Transverse colon (tissue), 3 donors: ENCODE measurements around the gene ARHGAP31.

Experiments used
- EP300 ChIP-seq: sonication (generic); formaldehyde crosslinking; IDR thresholded peaks from one replicate; pipeline ENCODE4 v1.6.1; 2017; ENCODE audit warnings: antibody characterized with exemption, low read depth
- POLR2AphosphoS5 ChIP-seq, 3 donors: sonication (generic); formaldehyde crosslinking; IDR thresholded peaks; one replicate each; pipeline ENCODE4 v1.6.1; 2016; ENCODE audit warnings: antibody characterized with exemption in 3 of 3

DNA sequence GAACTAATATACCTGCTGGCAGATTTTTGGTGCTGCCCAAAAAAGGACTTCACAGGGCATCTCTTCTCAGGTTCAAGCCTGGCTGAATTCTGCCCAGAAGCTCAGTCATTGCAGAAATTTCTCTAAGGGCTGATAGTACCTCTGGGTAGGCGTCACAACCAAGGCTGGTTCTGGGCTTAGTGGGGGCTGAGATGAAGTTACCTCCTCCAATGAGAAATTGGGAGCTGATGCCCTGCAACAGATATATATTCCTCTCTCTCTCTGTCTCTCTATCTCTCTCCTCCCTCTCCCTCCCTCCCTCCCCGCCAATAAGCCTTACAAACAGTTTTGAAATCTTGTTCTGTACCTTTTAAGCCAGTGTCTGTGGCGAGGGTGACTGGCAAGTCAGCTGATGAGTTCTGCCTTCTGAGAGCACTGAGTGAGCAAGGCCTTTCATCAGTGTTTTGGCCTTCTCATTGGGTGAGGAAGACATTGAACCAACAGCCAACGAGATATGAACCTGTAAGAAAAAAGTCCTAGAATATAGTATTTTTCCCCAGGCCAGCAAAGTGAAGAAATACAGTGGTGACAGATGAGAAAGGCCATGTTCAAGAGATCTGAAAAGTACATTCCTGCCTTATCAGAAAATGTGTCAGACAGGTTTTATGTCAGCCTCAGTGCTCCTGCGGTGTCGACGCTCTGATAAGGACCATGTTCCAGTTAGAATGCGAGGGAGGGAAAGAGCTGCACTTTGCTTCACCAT lies 123.8 kb downstream of the ARHGAP31 start:
- TF ChIP-seq EP300 (no peak), POLR2AphosphoS5 (IDR thresholded peaks at IDR 0.05) (no peak)
